DMS 273 treated with DMSO at 0.1 percent for 48 hours (cell line): Measurements from ENCODE around the gene UPK1A.

Experiments
- DNase-seq: peaks from one replicate; lab custom pipeline; 2025; lab: John Stamatoyannopoulos, UW

The UPK1A gene

GRCh38 chr19:35666251-35666913 lies at the start of gene UPK1A:
UPK1A (plus strand) TSS chr19:35666517; CDS start chr19:35666813, 296 bp downstream.
- DNase-seq = no peak

DNA sequence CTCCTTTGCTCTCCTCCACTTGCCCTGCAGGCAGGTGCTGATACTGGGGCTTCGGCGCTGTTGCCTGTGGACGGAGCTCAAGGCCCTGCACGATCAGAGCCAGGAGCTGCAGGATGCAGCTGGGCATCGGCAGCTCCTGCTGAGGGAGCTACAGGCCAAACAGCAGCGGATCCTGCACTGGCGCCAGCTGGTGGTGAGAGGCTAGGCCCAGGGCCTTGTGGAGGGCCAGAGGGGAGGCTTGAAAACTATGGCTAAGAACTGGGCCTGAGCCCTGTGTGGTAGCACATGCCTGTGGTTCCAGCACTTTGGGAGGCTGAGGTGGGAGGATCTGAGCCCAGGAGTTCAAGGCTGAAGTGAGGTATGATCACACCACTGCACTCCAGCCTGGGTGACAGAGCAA lies 47.5 kb upstream of the UPK1A start:
- DNase-seq = no peak

DNA sequence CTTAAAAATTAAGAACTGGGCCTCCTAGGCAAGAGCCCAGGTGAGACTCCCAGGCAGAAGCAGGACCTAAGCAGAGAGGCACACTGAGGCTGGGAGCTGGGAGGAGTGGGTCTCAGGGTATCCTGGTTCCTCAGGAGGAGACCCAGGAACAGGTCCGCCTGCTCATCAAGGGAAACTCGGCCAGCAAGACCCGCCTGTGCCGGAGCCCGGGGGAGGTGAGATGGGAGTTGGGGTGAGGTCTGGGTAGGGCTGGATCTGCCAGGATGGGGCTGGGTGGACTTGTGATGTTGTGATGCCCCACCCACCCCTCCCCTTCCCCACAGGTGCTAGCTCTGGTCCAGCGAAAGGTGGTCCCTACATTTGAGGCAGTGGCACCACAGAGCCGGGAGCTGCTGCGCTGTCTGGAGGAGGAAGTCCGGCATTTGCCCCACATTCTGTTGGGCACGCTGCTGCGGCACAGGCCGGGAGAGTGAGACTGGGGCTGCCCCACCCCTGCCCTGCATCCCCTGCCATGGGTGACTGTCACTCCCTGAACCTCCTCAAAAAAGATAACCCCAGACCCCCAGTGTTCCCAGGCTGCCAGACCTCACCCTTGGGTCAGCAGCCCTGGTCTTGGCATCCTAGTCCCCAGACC lies 46.9 kb upstream of the UPK1A start:
- DNase-seq = no peak

DNA sequence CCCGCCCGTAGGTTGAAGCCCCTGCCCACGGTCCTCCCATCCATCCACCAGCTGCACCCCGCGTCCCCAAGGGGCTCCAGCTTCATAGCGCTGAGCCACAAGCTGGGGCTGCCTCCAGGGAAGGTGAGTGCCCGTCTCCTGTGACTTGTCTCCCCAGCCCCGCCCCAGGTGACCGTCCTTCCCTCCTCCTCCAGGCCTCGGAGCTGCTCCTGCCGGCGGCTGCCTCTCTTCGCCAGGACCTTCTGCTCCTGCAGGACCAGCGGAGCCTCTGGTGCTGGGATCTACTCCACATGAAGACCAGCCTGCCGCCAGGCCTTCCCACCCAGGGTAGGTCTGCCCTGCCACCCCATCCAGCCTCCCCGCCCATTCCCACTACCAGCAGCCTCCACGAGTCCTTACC lies 46.3 kb upstream of the UPK1A start:
- DNase-seq = no peak

DNA sequence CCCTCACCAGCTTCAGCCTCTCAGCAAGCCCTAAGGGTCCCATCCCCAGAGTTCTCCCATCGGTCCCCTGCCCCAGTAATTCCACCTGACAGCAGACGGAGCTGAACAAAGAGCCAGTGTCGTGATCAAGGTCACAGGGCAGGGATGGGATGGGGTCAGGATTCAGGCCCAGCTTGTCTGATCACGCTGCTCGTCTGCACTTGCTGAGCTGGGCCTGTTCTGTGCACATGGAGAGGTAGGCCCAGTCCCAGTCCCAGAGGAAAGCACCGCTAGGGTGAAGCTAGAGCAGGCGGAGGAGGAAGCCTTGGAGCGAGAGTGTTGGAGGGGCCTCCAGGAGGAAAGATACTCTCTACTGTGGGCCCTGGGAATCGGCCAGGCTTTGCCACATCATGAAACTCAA lies 44.6 kb upstream of the UPK1A start:
- DNase-seq = no peak

DNA sequence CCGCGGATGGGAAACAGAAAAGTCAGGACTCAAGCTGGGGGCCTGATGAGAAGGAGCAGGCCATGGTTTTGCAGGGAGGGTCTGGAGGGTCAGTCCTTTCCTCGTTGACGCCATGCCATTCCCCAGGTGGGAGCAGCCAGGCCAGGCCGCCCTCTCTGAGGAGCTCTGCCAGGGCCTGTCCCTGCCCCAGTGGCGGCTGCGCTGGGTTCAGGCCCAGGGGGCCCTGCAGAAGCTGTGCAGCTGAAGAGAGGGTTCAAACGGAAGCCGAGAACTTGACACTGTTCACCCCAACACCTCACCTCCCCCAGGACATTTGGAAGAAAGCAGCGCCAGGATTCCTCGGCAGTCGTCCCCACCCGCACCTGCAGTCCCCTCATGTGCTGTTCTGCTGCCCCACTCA lies 43.6 kb upstream of the UPK1A start:
- DNase-seq = no peak

DNA sequence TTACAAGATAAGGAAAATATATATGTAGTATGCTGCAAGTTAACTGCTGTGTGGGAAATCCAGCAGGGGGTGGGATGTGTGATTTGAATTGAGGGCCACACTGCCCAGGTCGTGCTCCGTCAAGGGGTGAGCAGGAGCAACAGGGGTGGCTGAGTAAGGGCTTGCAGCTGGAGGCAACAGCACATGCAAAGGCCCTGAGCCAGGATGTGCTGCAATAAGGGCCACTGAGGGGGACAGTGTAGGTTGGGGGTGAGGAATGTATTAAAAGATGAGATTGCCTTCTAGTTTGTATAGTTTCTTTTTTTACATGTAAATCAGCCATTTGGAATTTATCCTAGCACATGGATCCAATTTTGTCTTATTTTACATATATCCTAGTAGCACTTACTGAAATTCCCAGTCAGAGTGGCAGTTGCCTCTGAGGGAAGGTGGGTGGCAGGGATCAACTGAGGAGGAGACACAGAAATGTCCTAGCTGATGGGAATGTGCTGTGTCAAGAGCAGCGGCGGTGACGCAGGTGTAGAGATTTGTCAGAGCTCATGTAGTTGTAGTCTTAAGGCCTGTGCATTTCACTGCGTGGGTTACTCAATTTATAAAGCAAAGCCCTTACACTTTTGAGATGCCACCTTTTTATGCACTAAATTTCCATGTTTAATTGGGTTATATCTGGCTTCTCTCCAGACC lies 42.8 kb upstream of the UPK1A start:
- no peak for DNase-seq

GRCh38 chr19:35628264-35628564 lies 38.1 kb upstream of the UPK1A start:
- DNase-seq = no peak

- peak; percentile 97 for DNase-seq
Measured at GRCh38 chr19:35628565-35629331, 37.6 kb upstream of the UPK1A start, which contains the start of gene RBM42. RBM42 (plus strand) TSS chr19:35629036; CDS start chr19:35629154, 118 bp downstream.

GRCh38 chr19:35629332-35629633 lies 37.0 kb upstream of the UPK1A start:
- no peak for DNase-seq

DNA sequence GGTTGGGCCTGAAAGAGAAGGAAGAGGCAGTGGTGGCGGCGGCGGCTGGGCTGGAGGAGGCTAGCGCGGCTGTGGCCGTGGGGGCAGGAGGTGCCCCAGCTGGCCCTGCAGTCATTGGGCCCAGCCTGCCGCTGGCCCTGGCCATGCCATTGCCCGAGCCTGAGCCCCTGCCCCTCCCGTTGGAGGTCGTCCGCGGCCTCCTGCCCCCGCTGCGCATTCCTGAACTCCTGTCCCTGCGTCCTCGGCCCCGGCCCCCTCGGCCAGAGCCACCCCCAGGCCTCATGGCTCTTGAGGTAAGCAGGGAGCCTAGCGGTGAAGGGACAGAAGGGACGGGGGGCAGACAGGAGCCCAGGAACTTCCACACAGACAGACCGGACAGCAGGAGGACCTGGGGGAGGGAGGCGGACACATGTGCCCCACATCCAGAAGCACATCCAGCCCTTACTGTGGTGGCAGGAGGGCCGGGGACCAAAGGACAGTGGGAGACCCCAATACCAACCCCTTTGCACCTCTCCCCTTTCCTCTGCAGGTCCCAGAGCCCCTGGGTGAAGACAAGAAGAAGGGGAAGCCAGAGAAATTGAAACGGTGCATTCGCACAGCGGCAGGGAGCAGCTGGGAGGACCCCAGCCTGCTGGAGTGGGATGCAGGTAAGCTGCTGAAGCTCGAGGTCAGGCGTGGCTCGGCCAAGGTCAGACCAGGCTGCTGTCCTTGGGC lies 32.4 kb upstream of the UPK1A start:
- DNase-seq = no peak

- DNase-seq = no peak
Measured at GRCh38 chr19:35636651-35637050, 29.7 kb upstream of the UPK1A start.

- no peak for DNase-seq
Measured at GRCh38 chr19:35637165-35637564, 29.2 kb upstream of the UPK1A start.

GRCh38 chr19:35639321-35639639 lies 27.0 kb upstream of the UPK1A start:
- no peak for DNase-seq

- no peak for DNase-seq
Measured at GRCh38 chr19:35639863-35640262, 26.5 kb upstream of the UPK1A start.

DNA sequence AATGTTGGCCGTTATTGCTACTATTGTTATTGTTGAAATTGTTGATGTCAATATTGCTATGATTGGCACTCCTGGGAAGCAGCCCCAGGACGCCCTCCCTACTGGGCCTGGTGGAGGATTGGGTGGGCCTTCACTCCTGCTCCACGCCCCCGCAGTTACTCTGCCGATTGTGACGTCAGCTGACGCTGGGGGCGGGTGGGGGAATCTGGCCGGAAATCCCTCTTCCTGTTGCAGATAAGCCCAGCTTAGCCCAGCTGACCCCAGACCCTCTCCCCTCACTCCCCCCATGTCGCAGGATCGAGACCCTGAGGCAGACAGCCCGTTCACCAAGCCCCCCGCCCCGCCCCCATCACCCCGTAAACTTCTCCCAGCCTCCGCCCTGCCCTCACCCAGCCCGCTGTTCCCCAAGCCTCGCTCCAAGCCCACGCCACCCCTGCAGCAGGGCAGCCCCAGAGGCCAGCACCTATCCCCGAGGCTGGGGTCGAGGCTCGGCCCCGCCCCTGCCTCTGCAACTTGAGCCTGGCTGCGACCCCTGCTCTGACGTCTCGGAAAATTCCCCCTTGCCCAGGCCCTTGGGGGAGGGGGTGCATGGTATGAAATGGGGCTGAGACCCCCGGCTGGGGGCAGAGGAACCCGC lies 24.7 kb upstream of the UPK1A start, which contains the start of gene ETV2:
TSS of gene ETV2 (plus strand) at position 231 of the 637 bp plus-strand sequence. CDS start 716 bp downstream, outside the sequence.
- DNase-seq = no peak

DNA sequence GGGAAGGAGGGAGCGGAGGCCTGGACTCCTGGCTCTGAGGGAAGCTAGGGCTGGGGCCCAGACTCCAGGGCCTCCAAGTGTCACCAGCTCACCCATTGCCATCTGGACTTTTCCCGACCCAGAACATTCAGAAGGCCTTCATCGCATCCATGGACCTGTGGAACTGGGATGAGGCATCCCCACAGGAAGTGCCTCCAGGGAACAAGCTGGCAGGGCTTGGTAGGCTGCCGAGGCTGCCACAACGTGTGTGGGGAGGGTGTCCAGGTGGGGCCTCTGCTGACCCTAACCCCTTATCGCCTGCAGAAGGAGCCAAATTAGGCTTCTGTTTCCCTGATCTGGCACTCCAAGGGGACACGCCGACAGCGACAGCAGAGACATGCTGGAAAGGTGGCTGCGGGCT lies 24.0 kb upstream of the UPK1A start:
- DNase-seq = no peak

DNA sequence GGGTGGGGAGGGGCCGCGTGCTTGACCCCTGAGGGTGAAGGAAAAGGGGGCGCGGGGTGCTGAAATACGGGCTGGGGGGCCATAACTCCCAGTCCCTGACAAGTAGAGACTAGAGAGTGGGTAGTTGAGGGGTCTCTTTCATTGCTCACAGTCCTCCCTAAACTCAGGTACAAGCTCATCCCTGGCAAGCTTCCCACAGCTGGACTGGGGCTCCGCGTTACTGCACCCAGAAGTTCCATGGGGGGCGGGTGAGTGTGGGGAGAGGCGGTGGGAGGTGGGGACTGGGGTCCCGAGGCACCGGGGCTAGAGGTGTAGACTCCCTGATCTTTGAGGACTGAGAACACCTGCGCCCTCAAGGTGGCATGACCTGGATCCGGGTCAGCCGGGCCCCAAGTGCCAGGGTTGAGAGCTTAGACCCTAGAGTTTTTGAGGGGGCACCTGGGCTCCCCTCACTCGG lies 23.5 kb upstream of the UPK1A start:
- DNase-seq = no peak

- peak; percentile 52 for DNase-seq
Measured at GRCh38 chr19:35643255-35644205, 22.8 kb upstream of the UPK1A start.

- DNase-seq = peak; percentile 81
Measured at GRCh38 chr19:35644206-35644986, 21.9 kb upstream of the UPK1A start.
